H4 (cell line): Measurements from ENCODE around the gene MGAT2. TPM values are rescaled to one million over a fixed set of nuclear protein-coding genes. Genes with fewer than 3 reads are reported as not detected.
"Not testable (repeated sequence)": the region's sequence is repeated elsewhere in the genome, so short reads cannot be mapped to it uniquely, and the experiment has no call there.

Source experiments
- DNase-seq: peaks from one replicate; pipeline ENCODE4 v3.0.0-alpha.2; 2015; ENCODE audit warnings: low spot score
- total RNA-seq: library from RNA; depleted of rRNA; stranded (reverse); fragments of >200 nt; shearing (Covaris generic); gene quantifications from 2 replicates; pipeline ENCODE4 v1.2.3, GENCODE V29; 2014

The MGAT2 gene
- total RNA-seq, 1 experiment from 2014 or later, result 63.2 TPM

DNA sequence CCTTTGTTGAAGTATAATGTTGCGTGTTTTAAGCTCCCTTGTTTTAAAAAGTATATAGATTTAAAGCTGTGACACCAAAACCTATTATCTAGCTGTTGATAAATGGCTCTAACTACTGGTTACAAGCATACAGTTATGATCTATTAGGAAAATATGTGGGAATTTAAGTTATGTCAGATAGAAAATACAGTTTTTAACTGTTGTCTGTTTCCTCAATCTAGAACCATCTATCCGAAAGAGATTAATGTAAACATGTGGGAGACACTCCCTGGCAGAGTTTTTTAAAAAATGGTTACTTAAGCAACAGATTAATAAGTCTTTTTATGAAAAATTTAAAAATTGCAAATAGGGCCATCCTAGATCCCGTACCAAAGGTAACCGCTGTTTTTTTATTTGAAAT is 8.3 kb upstream of the MGAT2 start:
- DNase-seq, result no peak

DNA sequence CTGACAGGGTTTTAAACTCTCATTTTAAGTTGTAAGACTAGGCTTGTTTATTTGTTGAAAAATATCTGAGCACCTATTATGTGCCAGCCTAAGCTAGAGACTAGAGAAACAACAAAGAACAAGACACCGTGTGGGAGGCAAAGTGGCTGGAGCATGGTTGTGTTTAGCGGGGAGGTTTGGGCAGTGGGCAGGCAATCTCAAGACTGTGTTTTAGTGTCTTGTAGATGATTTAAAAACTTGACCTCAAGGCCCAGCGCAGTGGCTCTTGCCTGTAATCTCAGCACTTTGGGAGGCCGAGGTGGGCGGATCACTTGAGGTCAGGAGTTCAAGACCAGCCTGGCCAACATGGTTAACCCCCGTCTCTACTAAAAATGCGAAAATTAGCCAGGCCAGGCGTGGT is 7.9 kb upstream of the MGAT2 start:
- DNase-seq, result no peak

DNA sequence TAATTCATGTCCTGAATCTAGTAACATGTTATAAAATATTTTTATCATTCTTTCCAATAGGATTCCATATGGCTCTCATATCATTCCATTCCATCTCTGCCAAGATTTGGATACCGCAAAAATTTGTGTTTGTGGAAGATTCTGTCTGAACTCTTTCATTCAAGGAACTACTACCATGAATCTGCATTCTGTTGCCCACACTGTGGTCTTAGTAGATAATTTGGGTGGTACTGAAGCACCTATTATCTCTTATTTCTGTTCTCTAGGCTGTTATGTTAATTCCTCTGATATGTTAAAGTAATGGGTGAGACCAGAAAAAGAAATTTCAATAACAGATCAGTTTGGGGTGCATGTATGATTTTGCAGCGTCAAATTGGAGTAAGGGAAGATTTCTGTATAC is 6.4 kb upstream of the MGAT2 start:
- no peak for DNase-seq

DNA sequence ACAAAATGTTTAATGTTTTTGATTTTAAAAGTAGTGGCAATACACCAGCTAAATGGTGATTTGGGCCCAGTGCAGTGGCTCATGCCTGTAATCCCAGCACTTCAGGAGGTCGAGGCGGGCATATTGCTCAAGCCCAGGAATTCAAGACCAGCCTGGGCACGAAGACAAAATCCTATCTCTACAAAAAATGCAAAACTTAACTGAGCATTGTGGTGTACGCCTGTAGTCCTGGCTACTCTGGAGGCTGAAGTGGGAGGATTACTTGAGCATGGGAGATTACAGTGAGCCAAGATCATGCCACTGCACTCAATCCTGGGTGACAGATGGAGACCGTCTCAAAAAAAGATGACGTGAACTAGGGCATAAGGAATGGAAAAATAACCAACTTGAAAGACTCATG is 4.8 kb upstream of the MGAT2 start:
- no peak for DNase-seq

DNA sequence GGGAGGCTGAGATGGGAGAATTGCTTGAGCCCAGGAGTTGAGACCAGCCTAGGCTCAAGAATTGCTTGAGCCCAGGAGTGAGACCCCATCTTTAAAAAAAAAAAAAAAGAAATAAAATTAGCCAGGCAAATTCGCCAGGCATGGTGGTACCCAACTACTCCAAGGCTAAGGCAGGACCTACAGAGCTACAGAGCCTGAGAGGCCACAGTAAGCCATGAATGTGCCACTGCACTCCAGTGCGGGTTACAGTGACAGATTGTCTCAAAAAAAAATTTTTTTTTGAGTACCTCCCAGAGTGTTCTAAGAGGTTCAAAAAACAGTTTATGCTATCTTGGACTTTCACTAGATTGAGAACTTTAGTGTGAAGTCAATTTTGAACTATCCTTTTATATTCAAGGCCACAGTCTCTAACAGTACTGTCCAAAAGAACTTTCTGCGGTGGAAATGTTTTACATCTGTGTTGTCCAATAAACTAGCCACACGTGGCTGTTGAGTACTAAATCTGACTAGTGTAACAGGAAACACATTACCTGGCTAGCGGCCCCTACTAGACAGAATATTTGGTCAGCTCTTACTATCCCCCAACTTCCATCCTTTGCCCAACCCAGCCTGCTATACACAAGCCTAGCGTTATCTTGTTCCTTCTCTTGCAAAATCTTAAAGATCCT is 2.6 kb upstream of the MGAT2 start:
- DNase-seq, result no peak

DNA sequence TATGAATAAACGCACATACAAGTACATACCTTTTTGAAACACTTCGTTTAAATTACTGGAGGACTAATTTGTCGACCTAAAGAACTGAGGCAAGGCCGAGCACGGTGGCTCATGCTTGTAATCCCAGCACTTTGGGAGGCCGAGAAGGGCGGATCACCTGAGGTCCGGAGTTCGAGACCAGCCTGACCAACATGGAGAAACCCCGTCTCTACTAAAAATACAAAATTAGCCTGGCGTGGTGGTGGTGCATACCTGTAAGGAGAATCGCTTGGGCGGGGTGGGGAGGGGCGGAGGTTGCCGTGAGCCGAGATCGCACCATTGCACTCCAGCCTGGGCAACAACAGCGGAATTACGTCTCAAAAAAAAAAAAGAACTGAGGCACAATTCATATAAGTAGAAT is 1.3 kb upstream of the MGAT2 start:
- DNase-seq, result not testable (repeated sequence)

DNA sequence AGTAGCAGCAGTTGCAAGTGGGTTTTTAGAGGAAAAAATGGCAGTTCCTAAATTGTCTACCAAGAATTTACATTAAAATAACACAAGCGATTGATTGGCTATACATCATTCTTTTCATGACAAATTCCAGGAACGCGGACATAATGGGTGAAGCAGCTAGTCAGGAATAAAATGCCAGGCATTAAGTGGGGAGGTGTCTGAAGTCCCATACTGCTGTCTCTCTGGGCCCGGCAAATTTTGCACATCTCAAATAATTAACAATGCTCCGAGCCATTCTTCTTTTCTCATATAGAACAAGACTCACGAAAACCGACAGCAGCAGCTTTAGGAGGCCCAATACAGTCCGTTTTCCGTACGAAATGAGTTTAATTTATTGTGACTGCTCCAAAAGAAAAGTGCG is 869 bp upstream of the MGAT2 start:
- DNase-seq, result no peak

DNA sequence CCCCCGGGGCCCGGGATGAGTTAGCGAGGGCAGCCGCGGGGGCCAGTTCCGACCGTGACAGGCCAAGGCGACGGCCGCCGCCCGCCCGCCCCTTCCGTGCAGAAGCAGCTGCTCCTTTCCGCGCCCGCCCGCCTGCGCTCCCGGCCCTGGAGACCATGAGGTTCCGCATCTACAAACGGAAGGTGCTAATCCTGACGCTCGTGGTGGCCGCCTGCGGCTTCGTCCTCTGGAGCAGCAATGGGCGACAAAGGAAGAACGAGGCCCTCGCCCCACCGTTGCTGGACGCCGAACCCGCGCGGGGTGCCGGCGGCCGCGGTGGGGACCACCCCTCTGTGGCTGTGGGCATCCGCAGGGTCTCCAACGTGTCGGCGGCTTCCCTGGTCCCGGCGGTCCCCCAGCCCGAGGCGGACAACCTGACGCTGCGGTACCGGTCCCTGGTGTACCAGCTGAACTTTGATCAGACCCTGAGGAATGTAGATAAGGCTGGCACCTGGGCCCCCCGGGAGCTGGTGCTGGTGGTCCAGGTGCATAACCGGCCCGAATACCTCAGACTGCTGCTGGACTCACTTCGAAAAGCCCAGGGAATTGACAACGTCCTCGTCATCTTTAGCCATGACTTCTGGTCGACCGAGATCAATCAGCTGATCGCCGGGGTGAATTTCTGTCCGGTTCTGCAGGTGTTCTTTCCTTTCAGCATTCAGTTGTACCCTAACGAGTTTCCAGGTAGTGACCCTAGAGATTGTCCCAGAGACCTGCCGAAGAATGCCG is 699 bp downstream of the MGAT2 start:
- DNase-seq, result no peak

DNA sequence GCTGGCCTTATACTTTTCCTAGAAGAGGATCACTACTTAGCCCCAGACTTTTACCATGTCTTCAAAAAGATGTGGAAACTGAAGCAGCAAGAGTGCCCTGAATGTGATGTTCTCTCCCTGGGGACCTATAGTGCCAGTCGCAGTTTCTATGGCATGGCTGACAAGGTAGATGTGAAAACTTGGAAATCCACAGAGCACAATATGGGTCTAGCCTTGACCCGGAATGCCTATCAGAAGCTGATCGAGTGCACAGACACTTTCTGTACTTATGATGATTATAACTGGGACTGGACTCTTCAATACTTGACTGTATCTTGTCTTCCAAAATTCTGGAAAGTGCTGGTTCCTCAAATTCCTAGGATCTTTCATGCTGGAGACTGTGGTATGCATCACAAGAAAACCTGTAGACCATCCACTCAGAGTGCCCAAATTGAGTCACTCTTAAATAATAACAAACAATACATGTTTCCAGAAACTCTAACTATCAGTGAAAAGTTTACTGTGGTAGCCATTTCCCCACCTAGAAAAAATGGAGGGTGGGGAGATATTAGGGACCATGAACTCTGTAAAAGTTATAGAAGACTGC is 1.5 kb downstream of the MGAT2 start:
- no peak for DNase-seq

DNA sequence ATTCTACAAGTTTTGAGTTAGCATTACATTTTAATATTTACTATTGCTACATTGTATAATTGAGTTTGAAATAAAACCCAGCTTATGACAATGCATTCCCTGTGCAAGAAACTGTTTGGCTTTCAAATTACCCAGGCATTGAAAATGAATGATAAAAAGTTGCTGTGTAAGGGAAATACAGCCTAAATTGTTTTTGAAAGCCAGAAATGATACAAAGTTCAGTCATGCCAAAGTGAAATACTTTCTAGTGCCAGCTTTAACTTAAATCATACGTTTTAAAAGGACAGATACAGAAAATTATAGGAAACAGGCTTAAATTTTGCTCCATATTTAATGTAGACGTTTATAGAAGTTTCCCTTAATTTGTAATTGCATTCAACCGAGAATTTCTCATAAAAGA is 2.8 kb downstream of the MGAT2 start:
- DNase-seq, result no peak

DNA sequence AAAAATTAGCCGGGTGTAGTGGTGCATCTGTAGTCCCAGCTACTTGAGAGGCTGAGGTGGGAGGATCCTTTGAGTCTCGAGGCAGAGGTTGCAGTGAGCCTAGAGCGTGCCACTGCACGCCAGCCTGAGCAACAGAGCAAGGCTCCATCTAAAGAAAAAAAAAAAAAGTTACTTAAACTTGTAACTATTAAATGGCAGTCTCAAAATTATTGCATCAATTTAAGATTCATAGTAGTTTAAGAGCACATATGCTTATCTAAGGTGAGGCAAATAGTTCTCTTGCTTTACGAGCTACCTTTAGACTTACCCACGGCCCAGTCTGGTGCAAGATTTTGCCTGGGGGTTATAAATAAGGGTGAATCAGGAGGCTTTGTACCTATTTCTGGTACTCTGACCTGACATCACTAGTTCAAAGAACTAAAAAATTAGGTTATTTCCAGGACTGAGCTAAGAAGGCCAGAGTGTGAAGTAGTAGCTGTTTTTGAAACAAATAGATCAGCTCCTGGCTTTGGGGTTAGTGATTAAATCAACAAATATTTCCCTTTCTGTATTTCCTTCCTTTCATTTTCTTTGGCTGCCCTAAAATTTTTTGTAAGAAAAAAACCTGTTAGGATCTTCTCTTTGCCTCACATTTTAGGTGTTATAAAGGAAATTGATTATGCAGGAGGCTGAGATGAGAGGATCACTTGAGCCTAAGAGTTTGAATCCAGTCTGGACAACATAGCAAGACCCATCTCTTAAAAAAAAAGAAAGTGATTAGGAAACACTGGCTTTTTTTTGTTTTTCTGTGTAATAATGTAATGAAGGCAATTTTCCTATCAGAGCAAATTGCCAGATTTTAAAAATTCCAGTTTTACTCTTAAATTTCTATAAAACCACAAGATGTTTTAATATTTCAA is 3.6 kb downstream of the MGAT2 start:
- DNase-seq, result no peak

DNA sequence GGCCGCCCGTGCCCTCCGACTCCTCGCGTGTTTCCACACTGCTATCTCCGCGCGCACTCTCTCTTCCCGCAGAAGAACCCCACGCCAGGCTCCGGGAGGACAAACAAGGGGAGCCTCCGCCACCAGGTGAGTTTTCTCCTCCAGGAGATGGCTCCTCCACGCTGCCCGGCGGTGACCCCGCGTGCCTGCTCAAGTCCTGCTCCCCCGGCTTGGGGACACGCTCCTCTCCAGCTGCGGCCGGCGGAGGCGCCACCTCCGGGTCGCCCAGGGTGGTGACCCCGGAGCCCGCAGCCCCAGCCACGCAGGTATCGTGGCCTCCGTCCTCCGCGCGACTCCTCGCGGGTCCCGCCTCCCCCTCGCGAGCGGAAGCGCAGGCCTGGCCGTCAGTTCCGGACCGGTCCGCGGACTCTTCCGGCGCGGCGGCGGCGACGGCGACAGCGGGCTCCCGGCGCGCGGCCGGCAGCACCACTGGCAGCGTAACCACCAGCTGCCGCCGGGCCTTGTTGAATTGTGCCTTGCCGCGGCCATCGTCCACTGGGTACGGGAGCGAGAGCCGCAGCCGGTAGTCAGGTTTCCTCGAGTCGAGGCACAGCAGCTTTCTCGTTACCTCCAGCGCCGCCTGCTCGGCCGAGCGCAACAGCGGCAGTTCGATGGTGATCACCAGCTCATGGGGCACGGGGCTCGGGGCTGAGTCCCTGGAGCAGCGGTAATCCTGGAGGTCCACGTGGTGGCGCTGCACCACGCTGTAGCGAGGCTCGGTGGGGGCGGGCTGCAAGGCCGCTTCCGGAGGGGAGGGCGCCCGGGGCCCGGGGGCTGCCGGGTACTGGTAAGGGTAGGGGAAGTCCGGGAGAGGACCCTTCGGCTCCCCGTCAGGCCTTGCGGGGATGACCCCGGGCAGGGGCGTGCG is 13.3 kb downstream of the MGAT2 start:
- DNase-seq, result peak; percentile 92

DNA sequence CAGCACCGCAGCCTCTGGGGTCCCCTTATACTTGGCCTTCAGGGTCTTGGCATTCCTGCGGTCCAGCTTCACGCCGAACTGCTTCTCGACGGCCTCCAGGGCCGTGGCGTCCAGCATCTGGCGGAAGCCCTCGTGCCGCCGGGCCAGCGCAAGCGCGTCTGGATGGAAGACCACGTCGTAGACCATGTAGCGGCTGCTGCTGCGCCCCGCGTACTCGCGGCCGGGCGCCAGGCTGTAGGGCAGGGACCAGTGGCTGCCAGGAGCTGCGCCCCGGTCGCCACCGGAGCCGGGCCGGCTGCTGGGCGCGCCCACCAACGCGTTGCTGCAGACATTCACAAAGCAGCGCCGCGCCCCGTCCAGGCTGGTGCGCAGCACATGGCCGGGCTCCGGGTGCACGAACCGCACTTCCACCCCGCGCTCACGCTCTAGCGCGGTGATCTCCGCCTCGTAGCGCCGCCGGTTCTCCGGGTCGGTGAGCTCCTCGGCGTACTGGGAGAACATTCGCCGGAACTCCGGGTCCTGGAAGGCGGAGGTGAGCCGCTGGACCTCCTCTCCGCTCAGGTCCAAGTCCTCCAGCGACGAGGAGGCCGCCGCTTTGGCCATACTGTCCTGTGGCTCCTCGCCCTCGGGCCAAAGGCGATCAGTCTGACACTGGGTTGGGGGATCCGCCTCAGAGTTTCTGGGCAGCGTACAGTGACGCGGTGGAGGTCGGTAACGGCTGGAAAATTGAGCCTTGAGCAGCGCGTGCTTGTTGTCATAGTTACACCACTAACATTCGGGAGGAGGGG is 14.1 kb downstream of the MGAT2 start, which contains the start of gene DNAAF2:
Gene DNAAF2 (minus strand): TSS at position 698 of the 788 bp plus-strand sequence. CDS start 95 bp downstream, at position 603.
- peak; percentile 53 for DNase-seq

DNA sequence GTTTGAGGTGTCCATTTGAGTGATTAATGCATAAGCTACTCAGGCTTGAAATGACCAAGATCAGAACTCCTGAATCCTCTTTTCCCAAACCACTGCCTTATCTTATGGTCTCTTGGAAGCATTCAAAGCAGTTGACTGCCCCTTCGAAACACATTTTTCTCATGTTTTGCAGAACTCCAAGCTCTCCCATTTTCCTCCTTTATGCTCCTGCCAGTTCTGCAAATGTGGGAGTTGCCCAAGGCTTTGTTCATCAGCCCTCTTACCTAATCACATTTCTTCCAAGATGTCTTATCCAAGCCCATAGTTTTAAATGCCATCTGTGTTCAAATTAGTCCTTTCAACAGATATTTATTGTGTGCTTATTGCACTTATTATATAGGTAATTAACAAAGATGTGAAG is 16.3 kb downstream of the MGAT2 start:
- DNase-seq, result no peak

DNA sequence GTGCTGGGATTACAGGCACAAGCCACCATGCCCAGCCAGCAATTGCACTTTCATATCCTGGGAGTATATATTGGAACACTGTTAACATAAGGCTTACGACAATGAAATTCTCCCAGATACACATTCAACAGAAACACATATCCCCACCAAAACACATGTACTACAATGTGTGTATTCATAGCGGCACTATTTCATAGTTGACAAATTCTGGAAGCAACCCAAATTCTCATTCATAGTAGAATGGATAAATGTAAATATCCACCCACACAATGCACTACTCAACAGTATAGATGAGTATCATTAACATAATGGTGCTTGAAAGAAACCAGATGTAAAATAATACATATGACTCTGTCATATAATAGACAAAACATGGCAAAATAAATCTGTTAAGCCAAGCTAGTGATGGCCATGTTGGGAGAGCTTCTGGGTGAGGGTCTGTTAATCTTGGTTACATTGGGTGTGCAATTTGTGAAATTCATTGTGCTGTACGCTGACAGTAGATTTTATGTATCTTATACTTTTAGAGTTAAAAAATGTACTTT is 17.0 kb downstream of the MGAT2 start:
- DNase-seq, result no peak

DNA sequence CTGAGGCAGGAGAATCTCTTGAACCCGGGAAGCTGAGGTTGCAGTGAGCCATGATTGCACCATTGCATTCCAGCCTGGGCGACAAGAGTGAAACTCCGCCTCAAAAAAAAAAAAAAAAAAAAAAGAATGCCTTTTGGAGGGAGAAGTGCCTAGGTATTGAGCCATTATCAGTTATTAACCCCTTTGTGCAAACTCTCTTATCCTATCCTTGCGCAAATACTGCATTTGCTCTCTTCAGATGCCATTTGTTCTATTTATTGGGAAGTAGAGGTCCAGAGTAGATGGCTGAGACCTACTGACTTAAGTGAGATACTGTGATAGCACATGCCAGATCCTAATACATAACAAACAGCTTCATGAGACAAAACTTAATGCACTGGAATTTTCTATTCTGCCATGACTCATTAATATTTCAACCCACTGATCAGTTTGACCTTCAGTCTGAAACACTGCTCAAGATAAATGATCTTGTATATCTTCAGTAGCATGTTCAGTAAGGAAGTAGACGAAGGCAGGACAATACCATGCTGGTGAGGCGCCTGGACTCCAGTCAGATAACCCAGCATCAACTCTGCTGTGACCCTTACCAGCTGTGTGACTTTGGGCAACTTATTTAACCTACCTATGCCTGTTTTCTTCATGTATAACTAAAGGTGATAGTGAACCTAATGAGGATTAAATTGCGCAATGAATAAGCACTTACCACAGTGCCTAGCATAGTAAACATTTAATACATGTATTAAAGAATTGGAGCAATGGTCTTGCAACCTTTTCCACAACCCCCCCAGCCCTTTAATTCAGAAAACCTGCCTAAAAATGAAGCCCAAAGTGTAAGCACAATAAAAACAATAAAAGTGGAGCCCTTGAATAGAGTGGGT is 20.2 kb downstream of the MGAT2 start:
- no peak for DNase-seq

DNA sequence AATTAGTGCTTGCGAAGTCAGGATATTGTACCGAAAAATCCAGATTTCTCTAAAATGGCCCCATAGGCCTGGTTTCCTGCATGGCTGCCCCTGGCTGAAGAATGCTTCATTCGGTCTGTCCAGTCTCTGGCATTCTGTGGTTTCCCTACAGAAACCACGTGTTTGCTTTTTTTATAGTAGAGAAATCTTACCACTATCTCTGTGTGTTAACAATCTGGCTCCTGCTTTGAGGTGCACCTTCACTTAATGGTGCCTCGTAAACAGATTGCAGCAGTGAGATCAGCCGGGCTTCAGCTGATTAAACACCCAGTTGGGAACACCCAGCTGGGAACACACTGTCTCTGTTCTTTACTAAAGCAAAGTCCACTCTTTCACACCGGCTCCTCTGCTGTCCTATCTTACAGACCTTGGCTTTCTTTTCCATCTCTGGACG is 21.1 kb downstream of the MGAT2 start:
- peak; percentile 33 for DNase-seq

DNA sequence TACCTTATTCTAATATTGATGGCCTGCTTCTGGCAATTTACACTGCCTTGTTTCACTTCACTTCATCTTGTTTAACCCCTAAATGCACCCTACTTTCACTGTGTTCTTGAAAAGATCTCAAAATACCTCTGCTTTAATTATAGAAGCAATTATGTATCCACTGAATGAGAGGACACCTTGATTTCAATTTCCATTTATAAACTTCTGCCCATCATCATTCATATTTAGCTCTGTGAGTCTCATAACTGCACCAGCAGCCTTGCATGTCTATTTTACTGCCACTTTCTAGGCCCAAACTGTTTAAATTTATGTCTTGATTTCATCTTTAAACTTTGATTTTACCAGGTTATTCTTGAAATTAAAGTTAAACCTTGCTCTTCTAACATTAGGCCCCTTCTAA is 21.6 kb downstream of the MGAT2 start:
- no peak for DNase-seq

DNA sequence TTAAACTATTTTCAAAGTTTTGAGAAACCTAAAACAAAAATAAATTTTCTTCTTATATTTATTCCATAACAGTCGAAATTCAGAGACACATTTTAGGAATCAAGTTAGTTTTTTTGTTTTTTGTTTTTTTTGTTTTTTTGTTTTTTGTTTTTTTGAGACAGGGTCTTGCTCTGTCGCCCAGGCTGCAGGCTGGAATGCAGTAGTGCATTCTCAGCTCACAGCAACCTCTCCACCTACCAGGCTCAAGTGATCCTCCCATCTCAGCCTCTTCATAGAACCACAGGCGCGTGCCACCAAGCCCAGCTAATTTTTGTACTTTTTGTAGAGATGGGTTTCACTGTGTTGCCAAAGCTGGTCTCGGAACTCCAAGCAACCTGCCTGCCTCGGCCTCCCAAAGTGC is 32.9 kb downstream of the MGAT2 start:
- no peak for DNase-seq
